Stimulated activated CD8-positive, alpha-beta memory T cell treated with anti-CD3 and anti-CD28 coated beads, Interleukin-4, amount 100 ng/mL, for 48 hours (primary cell): ENCODE data around the gene IL17RC.
"Not testable (repeated sequence)": the region's sequence is repeated elsewhere in the genome, so short reads cannot be mapped to it uniquely, and the experiment has no call there.

Experiments used
- DNase-seq: peaks from one replicate; pipeline ENCODE4 v3.0.0-alpha.2; 2020

The IL17RC gene, protein sequence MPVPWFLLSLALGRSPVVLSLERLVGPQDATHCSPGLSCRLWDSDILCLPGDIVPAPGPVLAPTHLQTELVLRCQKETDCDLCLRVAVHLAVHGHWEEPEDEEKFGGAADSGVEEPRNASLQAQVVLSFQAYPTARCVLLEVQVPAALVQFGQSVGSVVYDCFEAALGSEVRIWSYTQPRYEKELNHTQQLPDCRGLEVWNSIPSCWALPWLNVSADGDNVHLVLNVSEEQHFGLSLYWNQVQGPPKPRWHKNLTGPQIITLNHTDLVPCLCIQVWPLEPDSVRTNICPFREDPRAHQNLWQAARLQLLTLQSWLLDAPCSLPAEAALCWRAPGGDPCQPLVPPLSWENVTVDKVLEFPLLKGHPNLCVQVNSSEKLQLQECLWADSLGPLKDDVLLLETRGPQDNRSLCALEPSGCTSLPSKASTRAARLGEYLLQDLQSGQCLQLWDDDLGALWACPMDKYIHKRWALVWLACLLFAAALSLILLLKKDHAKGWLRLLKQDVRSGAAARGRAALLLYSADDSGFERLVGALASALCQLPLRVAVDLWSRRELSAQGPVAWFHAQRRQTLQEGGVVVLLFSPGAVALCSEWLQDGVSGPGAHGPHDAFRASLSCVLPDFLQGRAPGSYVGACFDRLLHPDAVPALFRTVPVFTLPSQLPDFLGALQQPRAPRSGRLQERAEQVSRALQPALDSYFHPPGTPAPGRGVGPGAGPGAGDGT

GRCh38 chr3:9916734-9917680 is at the start of gene IL17RC:
TSS of gene IL17RC (plus strand) at chr3:9917098. CDS start at chr3:9917316, 218 bp downstream.
- DNase-seq: peak; percentile 62

GRCh38 chr3:9867106-9867505 is 49.8 kb upstream of the IL17RC start:
- no peak for DNase-seq

DNA sequence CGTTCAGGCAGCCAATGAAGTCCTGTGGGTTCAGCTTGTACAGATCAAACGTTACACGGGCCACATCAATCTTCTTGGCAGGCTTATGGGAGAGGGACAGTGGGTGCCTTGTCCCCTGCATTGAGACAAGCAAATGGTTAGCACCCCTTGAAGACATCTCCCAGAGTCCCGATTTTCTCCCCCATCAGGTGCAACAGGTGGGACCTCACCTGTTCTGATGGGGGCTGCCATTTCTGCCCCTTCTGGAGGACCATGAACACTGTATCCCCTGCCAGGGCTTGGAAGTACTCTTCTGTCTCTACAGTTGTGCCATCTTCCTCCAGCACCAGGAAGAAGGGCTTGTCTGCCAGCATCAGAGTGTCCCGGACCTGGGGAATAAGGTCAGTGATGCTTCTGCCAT is 46.9 kb upstream of the IL17RC start:
- no peak for DNase-seq

DNA sequence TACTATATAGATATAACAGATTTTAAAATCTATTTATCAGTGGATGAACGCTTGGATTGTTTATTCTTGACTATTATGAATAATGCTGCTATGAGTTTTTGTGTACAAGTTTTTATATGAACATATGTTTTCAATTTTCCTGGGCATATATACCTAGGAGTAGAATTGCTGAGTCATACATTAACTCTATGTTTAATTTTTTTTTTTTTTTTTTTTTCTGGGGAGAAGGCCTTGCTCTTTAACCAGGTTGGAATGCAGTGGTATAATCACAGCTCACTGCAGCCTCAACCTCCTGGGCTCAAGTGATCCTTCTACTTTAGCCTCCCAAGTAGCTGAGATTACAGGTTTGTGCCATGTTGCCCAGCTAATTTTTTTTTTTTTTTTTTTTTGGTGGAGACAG is 45.9 kb upstream of the IL17RC start:
- no peak for DNase-seq

DNA sequence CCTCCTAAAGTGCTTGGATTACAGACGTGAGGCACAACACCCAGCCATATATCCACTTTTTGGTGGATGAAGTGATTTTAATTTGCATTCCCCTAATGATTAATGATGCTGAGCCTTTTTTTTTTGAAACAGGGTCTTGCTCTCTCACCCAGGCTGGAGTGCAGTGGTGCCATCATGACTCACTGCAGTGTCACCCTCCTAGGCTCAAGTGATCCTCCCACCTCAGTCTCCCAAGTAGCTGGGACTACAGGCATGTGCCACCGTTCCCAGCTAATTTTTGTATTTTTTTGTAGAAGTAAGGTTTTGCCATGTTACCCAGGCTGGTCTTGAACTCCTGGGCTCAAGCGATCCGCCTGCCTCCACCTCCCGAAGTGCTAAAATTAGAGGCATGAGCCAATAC is 44.8 kb upstream of the IL17RC start:
- DNase-seq: not testable (repeated sequence)

- no peak for DNase-seq
Measured at GRCh38 chr3:9875448-9875847, 41.5 kb upstream of the IL17RC start.

DNA sequence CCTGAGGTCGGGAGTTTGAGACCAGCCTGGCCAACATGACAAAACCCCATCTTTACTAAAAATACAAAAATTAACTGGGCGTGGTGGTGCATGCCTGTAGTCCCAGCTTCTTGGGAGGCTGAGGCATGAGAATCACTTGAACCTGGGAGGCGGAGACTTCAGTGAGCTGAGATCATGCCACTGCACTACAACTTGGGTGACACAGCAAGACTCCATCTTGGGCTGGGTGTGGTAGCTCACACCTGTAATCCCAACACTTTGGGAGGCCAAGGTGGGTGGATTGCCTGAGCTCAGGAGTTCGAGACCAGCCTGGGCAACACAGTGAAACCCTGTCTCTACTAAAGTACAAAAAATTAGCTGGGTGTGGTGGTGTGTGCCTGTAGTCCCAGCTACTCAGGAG is 40.6 kb upstream of the IL17RC start:
- not testable (repeated sequence) for DNase-seq

DNA sequence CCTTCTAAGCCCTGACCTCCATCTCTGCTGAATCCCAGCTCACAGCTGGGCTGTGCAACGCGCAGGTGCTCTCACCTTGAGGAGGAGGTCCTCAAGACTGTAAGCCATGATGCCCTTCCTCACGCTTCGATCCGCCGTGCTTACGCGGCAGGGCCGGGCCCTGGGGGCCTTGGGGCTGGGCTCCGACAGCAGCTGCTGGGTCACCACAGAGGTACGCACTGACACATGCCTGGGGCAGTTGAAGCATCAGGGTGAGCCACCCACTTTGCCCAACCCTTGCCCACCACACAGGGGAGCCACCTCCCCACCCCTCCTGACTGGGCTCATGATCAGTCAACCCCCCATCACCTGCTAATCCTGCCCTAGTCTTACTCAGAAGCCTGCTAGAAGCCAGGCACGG is 39.9 kb upstream of the IL17RC start:
- DNase-seq: no peak

DNA sequence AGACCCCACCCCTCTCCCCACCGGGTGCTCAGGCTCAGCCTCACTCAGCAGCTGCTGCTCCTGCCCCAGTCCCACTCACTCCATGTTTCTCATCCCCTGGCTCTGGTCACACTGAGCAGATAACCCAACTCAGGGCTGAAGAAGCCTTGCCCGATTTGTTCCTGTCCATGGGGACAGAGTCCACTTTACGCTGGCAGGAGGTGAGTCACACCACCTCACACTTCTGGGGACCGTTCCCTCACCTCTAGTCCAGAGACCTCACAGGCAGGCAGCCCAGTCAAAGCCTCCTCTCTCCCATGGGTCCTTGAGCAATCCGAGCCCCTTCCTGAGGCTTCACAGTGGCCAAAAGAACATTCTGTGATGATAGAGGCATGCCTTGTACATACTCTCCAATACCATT is 38.2 kb upstream of the IL17RC start:
- DNase-seq: no peak

DNA sequence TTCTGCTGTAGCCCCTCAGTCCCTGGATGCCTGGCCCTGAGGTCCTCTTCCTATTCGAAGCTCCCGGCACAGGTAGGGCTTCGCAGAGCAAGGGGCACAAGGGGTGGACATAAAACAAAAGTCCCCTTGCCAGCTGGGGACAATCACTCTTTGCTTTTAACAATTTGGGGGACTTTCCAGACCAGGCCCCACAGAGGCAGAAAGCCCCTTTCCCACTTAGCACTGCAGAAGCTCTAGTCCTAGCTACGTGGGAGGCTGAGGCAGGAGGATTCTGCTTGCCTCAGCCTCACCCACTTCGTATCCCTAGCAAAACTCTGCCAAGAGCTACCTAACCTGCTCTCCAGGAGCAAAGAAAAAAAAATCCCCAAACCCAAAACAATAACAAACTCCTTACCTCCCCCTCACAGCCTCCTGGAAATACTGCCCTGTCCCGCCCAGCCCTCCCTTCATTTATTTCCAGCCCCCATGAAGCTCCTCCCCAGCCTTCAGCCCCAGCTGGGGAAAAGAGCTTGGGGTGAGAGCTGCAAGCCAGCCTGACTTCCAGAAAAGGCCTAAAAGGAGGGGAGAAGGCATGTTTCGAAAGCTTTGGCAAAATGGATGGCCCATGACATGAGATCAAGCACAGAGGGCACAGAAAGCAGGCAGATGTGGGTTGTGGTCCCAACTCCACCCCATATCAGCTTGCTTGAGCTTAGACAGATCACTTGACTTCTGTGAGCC is 36.9 kb upstream of the IL17RC start, which contains the start of gene CIDEC:
Gene CIDEC, minus strand, starts transcription at position 424 of the 720 bp plus-strand sequence. CDS start 1,767 bp downstream, outside the sequence.
- no peak for DNase-seq

DNA sequence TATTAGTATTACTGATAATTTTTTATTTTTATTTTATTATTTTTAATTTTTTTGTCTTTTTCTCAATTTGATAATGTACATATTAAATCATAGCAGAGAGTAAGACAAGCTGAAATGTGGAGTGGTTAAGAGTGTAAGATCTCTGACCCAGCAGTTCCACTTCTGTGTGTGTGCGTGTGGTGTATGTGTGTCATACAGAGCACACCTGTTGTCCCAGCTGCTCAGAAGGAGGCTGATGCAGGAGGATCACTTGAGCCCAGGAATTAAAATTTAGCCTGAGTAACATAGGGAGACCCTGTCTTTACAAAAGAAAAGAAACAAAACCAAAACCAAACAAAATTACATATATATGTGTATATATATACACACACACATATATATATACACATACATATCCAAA is 35.5 kb upstream of the IL17RC start:
- no peak for DNase-seq

- no peak for DNase-seq
Measured at GRCh38 chr3:9883706-9884554, 33.0 kb upstream of the IL17RC start.

DNA sequence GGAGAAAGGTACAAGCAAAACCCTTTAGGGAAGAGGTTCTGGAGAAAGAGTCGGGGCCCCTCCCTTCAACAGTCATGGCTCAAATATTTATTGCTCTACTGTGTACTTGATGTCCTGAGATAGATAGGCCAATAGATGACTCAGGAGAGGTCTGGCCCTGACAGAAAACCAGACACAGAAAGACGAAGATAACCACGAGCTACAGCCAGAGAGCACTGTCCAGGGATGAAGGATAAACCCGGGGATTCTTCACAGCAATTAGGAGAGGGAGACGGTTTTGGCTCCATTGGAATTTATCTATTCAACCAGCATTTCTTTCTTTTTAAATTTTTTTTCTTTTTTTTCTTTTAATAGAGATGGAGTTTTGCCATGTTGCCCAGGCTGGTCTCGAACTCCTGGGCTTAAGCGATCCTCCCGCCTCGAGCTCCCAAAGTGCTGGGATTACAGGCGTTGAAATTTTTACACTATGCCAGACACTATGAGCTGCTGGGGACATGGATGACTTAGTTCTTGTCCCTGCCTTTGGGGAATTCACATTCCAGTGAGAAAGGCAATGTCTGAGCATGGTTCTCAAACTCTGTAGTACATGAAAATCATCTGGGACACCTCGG is 32.2 kb upstream of the IL17RC start:
- DNase-seq: no peak

DNA sequence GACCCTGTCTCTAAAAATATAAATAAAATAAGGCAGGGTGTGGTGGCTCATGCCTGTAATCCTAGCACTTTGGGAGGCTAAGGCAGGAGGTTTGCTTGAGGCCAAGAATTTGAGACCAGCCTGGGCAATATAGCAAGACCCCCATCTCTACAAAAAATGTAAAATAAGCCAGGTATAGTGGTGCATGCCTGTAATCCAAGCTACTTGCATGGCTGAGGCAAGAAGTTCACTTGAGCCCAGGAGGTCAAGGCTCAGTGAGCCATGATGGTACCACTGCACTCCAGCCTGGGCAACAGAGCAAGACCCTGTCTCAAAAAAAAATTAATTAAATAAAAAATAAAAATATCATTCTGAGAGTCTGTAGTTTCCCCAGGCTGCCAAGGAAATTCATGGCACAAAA is 30.6 kb upstream of the IL17RC start:
- no peak for DNase-seq

GRCh38 chr3:9887480-9887879 is 29.4 kb upstream of the IL17RC start:
- DNase-seq: no peak

GRCh38 chr3:9888540-9888939 is 28.4 kb upstream of the IL17RC start:
- DNase-seq: no peak

- DNase-seq: no peak
Measured at GRCh38 chr3:9889405-9889804, 27.5 kb upstream of the IL17RC start.

- peak; percentile 97 for DNase-seq
Measured at GRCh38 chr3:9890249-9891071, 26.4 kb upstream of the IL17RC start, which contains the start of gene JAGN1. TSS of gene JAGN1 (plus strand) at chr3:9890610. CDS start at chr3:9890723, 113 bp downstream.

- DNase-seq: no peak
Measured at GRCh38 chr3:9891072-9891622, 25.8 kb upstream of the IL17RC start.

DNA sequence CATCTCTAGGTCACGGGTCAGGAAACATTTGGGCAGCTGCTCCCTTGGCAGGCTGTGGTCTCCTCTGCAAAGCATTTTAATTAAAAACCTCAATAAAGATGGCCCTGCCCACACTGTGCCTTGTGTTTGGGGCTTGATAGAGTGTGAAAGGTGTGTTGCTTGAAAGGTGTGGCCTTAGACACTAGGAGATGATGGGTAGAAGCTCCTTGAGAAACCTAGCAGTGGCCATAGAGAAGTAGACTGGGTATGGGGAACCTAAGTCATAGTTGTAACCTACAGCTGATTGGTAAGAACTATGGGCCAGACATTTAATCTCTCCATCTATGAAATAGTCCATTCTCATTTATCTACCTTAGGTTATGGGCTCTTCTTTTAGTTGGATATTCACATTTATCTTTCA is 23.2 kb upstream of the IL17RC start:
- no peak for DNase-seq
